ENCODE results near the gene CROCC2.

DNA sequence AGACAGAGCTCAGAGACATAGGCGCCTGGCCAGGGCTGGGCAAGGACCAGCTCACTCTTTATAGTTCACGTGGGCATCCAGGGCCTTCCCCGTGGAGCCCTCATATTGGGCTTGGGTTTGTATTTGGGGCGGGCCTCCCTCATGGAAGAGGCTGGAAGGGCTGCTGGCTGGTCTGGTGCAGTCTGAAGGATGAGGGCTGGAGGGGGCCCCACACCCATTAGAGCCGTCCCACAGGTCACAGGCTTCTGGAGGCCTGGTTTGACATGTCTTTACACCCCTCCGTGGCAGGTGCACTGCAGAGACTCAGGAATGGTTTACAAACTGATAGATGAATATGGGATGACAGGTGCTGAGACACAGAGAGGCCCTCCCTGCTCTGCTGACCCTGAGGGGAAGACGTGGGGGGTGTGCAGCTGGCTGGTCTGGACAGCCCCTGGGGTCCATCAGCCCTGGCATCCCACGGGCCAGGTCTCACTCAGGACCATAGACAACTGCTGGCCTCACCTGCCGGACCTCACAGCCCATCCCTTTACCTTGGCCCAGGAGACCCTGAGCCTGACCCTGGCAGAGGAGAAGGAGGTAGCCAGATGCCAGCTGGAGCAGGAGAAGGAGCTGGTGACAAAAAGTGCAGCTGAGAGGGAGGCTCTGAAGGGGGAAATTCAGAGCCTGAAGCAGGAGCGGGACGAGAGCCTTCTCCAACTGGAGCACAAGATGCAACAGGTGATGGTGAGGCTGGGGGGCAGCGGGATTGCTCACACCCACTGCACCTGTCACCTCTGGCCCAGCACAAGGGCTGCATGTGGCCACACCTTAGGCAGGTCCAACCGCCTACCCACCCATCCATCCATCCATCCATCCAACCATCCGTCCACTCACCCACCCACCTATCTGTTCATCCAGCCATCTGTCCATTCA, 43.9 kb downstream of the CROCC2 start:
- TF ChIP-seq CTCF (IDR thresholded peaks at IDR 0.05; ENCODE audit: borderline replicate concordance, extremely low read depth, low read length, poor library complexity, severe bottlenecking) (no peak), EZH2 (IDR thresholded peaks at IDR 0.05; ENCODE audit: borderline replicate concordance, low read depth, low read length, severe bottlenecking) (no peak)

Data from DND-41 (cell line).